ENCODE data around the gene SYT9.

GRCh38 chr11:7471071-7471470, 219.4 kb downstream of the SYT9 start:
- TF ChIP-seq POLR2AphosphoS5 (IDR thresholded peaks at IDR 0.05; ENCODE audit: control insufficient read depth, insufficient read depth, low read depth, low read length) = no peak
- TF ChIP-seq HDAC2 (IDR thresholded peaks at IDR 0.05) = no peak
- TF ChIP-seq ZSCAN29 (IDR thresholded peaks at IDR 0.05) = no peak
- no peak for TF ChIP-seq STAT5A (IDR thresholded peaks at IDR 0.05; ENCODE audit: borderline replicate concordance, low read length)
- TF ChIP-seq POLR2A (conservative IDR thresholded peaks at IDR 0.05) = no peak
- TF ChIP-seq HMGXB4 (CRISPR knock-in tag; IDR thresholded peaks at IDR 0.05) = no peak
- TF ChIP-seq POLR2AphosphoS2 (IDR thresholded peaks at IDR 0.05; ENCODE audit: low read length) = no peak
